GM12874 (cell line): ENCODE data around the gene APCDD1.

Source experiments
- CTCF ChIP-seq: IDR thresholded peaks from 2 replicates; pipeline ENCODE4 v1.5.1; 2011; ENCODE audit warnings: low read depth, mild to moderate bottlenecking, control low read depth, low read length, moderate library complexity; ENCODE audit not compliant: insufficient read depth

APCDD1 gene

GRCh38 chr18:10497206-10497749, 42.8 kb downstream of the APCDD1 start:
- no peak for TF ChIP-seq CTCF

- TF ChIP-seq CTCF, result no peak
Observed at GRCh38 chr18:10499230-10499629, 44.8 kb downstream of the APCDD1 start.

GRCh38 chr18:10500038-10500437, 45.6 kb downstream of the APCDD1 start:
- TF ChIP-seq CTCF, result no peak

GRCh38 chr18:10504723-10505122, 50.3 kb downstream of the APCDD1 start:
- no peak for TF ChIP-seq CTCF

- no peak for TF ChIP-seq CTCF
Observed at GRCh38 chr18:10508591-10508990, 54.2 kb downstream of the APCDD1 start.

GRCh38 chr18:10511236-10511635, 56.8 kb downstream of the APCDD1 start:
- no peak for TF ChIP-seq CTCF

- TF ChIP-seq CTCF, result no peak
Observed at GRCh38 chr18:10514082-10514481, 59.6 kb downstream of the APCDD1 start.
